ENCODE data around the gene IFI27.
A peak's percentile ranks its signal among the peaks of the same experiment; 100 is the strongest.
"Not testable (repeated sequence)": the region's sequence is repeated elsewhere in the genome, so short reads cannot be mapped to it uniquely, and the experiment has no call there.

The IFI27 gene

GRCh38 chr14:94110552-94111181 is at the start of gene IFI27:
Gene IFI27, plus strand, starts transcription at chr14:94110736.
- peak; percentile 95 for DNase-seq

GRCh38 chr14:94062344-94062940 is 48.1 kb upstream of the IFI27 start:
- peak; percentile 65 for DNase-seq

GRCh38 chr14:94066089-94066676 is 44.4 kb upstream of the IFI27 start:
- DNase-seq = no peak

- not testable (repeated sequence) for DNase-seq
Observed at GRCh38 chr14:94072076-94072475, 38.5 kb upstream of the IFI27 start.

GRCh38 chr14:94074534-94074933 is 36.0 kb upstream of the IFI27 start:
- DNase-seq = no peak

- DNase-seq = no peak
Observed at GRCh38 chr14:94075008-94075407, 35.5 kb upstream of the IFI27 start.

GRCh38 chr14:94077111-94077821 is 33.3 kb upstream of the IFI27 start:
- DNase-seq = no peak

GRCh38 chr14:94077823-94078222 is 32.7 kb upstream of the IFI27 start:
- no peak for DNase-seq

GRCh38 chr14:94079891-94080620 is 30.5 kb upstream of the IFI27 start:
- peak; percentile 58 for DNase-seq

- peak; percentile 96 for DNase-seq
Observed at GRCh38 chr14:94080621-94081385, 29.7 kb upstream of the IFI27 start, which contains the start of the genes DDX24 and IFI27L1. Gene DDX24, minus strand, starts transcription at chr14:94081202. Its CDS starts 1,460 bp downstream, at chr14:94079742. Gene IFI27L1, plus strand, starts transcription at chr14:94081310. Its CDS starts 15,628 bp downstream, at chr14:94096938.

- DNase-seq = no peak
Observed at GRCh38 chr14:94081386-94081820, 29.1 kb upstream of the IFI27 start.

GRCh38 chr14:94087891-94088290 is 22.6 kb upstream of the IFI27 start:
- DNase-seq = no peak

- DNase-seq = peak; percentile 67
Observed at GRCh38 chr14:94088516-94088915, 22.0 kb upstream of the IFI27 start.

- peak; percentile 72 for DNase-seq
Observed at GRCh38 chr14:94089479-94089878, 21.1 kb upstream of the IFI27 start.

- no peak for DNase-seq
Observed at GRCh38 chr14:94093418-94093817, 17.1 kb upstream of the IFI27 start.

- DNase-seq = no peak
Observed at GRCh38 chr14:94097091-94097490, 13.4 kb upstream of the IFI27 start.

- no peak for DNase-seq
Observed at GRCh38 chr14:94098326-94098992, 12.1 kb upstream of the IFI27 start.

GRCh38 chr14:94099006-94099405 is 11.5 kb upstream of the IFI27 start:
- DNase-seq = no peak

- DNase-seq = peak; percentile 92
Observed at GRCh38 chr14:94100847-94101246, 9.7 kb upstream of the IFI27 start.

GRCh38 chr14:94101748-94102147 is 8.8 kb upstream of the IFI27 start:
- DNase-seq = no peak

- DNase-seq = no peak
Observed at GRCh38 chr14:94102768-94103482, 7.6 kb upstream of the IFI27 start.
